Activated CD4-positive, CD25-positive, alpha-beta regulatory T cell treated with anti-CD3 and anti-CD28 coated beads, Interleukin-2, amount 50 U/mL, for 16 hours (primary cell): ENCODE measurements around the gene COL2A1.

Experiments
- DNase-seq: peaks from one replicate; pipeline ENCODE4 v3.0.0-alpha.2; 2020; ENCODE audit warnings: low read depth, low spot score

COL2A1 gene

GRCh38 chr12:48004053-48004941 is at the start of gene COL2A1:
Gene COL2A1 (minus strand): TSS chr12:48004476. CDS start chr12:48004321, 155 bp downstream.
- no peak for DNase-seq

GRCh38 chr12:48053883-48054282 is 49.6 kb upstream of the COL2A1 start:
- DNase-seq = no peak

- DNase-seq = no peak
Measured at GRCh38 chr12:48053122-48053521, 48.8 kb upstream of the COL2A1 start.

- no peak for DNase-seq
Measured at GRCh38 chr12:48051681-48052080, 47.4 kb upstream of the COL2A1 start.

GRCh38 chr12:48050174-48050573 is 45.9 kb upstream of the COL2A1 start:
- no peak for DNase-seq

GRCh38 chr12:48045965-48046518 is 41.8 kb upstream of the COL2A1 start:
- no peak for DNase-seq

GRCh38 chr12:48045061-48045846 is 41.0 kb upstream of the COL2A1 start:
- no peak for DNase-seq

- no peak for DNase-seq
Measured at GRCh38 chr12:48044396-48044795, 40.1 kb upstream of the COL2A1 start.

GRCh38 chr12:48043771-48044170 is 39.5 kb upstream of the COL2A1 start:
- no peak for DNase-seq

- DNase-seq = no peak
Measured at GRCh38 chr12:48041591-48042423, 37.5 kb upstream of the COL2A1 start.

- no peak for DNase-seq
Measured at GRCh38 chr12:48040354-48040753, 36.1 kb upstream of the COL2A1 start.

GRCh38 chr12:48039151-48039550 is 34.9 kb upstream of the COL2A1 start:
- no peak for DNase-seq

GRCh38 chr12:48038085-48038484 is 33.8 kb upstream of the COL2A1 start:
- DNase-seq = no peak

GRCh38 chr12:48037267-48037915 is 33.1 kb upstream of the COL2A1 start:
- DNase-seq = no peak

GRCh38 chr12:48036818-48037217 is 32.5 kb upstream of the COL2A1 start:
- DNase-seq = no peak

GRCh38 chr12:48034835-48035805 is 30.8 kb upstream of the COL2A1 start:
- no peak for DNase-seq

- DNase-seq = no peak
Measured at GRCh38 chr12:48033451-48033850, 29.2 kb upstream of the COL2A1 start.

- no peak for DNase-seq
Measured at GRCh38 chr12:48032597-48032996, 28.3 kb upstream of the COL2A1 start.

- DNase-seq = no peak
Measured at GRCh38 chr12:48031135-48031960, 27.1 kb upstream of the COL2A1 start.
